ENCODE measurements around the gene SETD1A.
"Not testable (repeated sequence)": the region's sequence is repeated elsewhere in the genome, so short reads cannot be mapped to it uniquely, and the experiment has no call there.

SETD1A gene

DNA sequence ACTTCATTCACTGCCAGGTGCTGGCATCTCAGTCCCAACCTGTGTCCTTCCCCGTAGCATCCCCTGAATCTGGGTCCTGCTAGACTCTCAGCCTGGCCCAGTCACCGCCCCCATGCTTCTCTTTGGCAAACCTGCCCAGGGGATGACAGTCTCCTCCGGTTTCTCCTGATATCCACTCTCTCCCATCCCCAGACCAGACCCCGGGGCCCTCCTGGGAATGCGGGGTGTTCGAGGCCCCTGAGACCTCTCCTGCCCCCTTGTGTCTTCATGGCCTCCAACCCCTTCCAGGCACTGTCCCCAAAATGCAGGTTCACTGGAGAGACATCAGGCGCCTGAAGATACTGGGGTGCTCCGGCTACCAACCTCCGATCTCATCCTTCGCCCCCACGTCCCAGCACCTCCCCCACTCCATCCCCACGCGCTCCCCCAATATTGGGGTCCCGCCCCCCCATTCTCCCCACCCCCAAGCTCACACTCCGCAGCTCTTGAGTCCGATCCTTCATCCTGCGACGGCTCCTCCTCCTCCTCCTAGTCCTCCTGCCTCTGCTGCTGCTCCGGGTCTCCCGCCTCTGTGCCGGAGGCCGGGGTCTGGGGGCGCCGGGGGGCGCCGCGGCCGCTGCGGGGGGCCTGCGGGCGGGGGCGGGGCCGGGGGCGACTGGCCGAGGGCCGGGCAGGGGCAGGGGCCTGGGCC lies 52.5 kb downstream of the SETD1A start:
- peaks cover 13% of the 10 kb centered on the region for H3K4me1 ChIP-seq (ENCODE audit: control insufficient read depth, insufficient read depth, low read length)
- H3K27me3 ChIP-seq (ENCODE audit: control insufficient read depth, insufficient read depth, low read length) = peaks cover 5% of the 10 kb centered on the region; the same call in 1 of the 2 replicates
- H3K4me3 ChIP-seq (ENCODE audit: low read depth, low read length) = peak overlapping the region; percentile 60
- no peak overlapping the region for H3K9ac ChIP-seq (ENCODE audit: low read depth, low read length)
- no peak overlapping the region for H3K27ac ChIP-seq (ENCODE audit: low read depth, low read length)
- H3K9me3 ChIP-seq (ENCODE audit: control insufficient read depth, insufficient read depth, low read length) = no peaks in the 10 kb centered on the region
- no peaks in the 10 kb centered on the region for H3K36me3 ChIP-seq (ENCODE audit: control insufficient read depth, insufficient read depth, low read length)

DNA sequence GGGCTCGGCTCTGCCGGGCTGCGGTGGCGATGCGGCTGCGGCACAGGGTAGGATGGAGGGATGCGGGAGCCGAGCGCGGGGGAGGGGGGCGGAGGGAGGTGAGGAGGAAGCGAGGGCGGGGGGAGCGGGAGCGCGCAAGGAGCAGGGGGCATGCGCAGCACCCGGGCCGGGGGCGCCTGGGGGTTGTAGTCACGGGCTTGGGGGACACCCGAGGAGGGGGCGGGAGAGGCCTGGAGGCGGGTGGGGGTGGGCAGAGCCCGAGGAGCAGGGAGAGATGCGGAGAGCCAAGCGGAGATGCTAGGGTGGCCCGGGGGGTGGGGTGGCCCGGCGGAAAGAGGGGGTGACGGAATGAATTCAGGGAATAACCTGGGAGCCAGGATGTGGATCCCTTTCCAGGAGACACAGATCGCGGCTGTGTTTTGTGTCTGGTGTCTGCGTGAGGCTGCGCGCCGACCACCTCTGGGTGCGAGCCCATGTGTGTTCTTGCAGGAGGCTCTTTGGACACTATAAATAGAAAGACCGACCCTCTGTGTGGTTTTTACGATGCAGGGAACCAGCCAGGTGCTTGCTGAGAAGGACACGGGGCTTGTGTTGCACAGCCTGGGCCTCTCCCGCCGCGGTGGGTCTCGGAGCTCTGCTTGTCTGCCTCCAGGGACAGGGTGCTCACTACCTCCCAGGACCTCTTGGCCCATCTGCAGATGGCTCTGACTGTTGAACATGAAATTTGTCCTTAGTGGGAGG lies 53.2 kb downstream of the SETD1A start, which contains the start of gene STX1B:
Gene STX1B, minus strand, starts transcription at position 54 of the 741 bp plus-strand sequence. CDS start 242 bp downstream, outside the sequence.
- Histone ChIP-seq H3K9me3 (ENCODE audit: control insufficient read depth, insufficient read depth, low read length) (no peaks in the 10 kb centered on the region), H3K4me1 (ENCODE audit: control insufficient read depth, insufficient read depth, low read length) (peaks cover 13% of the 10 kb centered on the region), H3K9ac (ENCODE audit: low read depth, low read length) (peak within 1 kb of the TSS; percentile 21; the same call in 1 of the 2 replicates), H3K4me3 (ENCODE audit: low read depth, low read length) (peak within 1 kb of the TSS; percentile 67), H3K27me3 (ENCODE audit: control insufficient read depth, insufficient read depth, low read length) (peaks cover 5% of the 10 kb centered on the region; the same call in 1 of the 2 replicates), H3K27ac (ENCODE audit: low read depth, low read length) (no peak within 1 kb of the TSS), H3K36me3 (ENCODE audit: control insufficient read depth, insufficient read depth, low read length) (no peaks in the 10 kb centered on the region)

DNA sequence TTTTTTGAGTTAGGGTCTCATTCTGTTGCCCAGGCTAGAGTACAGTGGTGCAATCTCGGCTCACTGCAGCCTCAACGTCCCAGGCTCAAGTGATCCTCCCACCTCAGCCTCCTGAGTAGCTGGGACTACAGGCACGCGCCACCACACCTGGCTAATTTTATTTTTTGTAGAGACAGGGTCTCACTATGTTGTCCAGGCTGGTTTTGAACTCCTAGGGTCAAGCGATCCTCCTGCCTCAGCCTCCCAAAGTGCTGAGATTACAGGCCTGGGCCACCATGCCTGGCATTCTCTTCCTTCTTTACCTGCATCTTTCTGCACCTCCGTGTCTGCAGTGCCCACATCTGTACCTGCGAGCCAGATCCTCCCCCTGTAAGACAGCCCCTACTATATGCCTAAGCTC lies 54.3 kb downstream of the SETD1A start:
- not testable (repeated sequence) for H3K4me3 ChIP-seq (ENCODE audit: low read depth, low read length); H3K9me3 ChIP-seq (ENCODE audit: control insufficient read depth, insufficient read depth, low read length); H3K27ac ChIP-seq (ENCODE audit: low read depth, low read length); H3K36me3 ChIP-seq (ENCODE audit: control insufficient read depth, insufficient read depth, low read length); H3K27me3 ChIP-seq (ENCODE audit: control insufficient read depth, insufficient read depth, low read length); H3K9ac ChIP-seq (ENCODE audit: low read depth, low read length)
- H3K4me1 ChIP-seq (ENCODE audit: control insufficient read depth, insufficient read depth, low read length) = peaks cover 13% of the 10 kb centered on the region

DNA sequence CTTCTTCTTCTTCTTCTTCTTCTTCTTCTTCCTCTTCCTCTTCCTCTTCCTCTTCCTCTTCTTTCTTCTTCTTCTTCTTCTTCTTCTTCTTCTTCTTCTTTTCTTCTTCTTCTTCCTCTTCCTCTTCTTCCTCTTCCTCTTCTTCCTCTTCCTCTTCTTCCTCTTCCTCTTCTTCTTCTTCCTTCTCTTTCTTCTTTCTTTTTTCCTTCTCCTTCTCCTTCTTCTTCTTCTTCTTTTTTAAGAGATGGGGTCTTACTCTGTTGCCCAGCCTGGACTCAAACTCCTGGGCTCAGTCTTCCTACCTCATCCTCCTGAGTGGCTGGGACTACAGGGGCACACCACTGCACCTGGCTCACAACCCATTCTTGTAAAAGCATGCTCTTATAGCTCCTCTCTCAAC lies 55.7 kb downstream of the SETD1A start:
- not testable (repeated sequence) for H3K27ac ChIP-seq (ENCODE audit: low read depth, low read length); H3K9me3 ChIP-seq (ENCODE audit: control insufficient read depth, insufficient read depth, low read length); H3K36me3 ChIP-seq (ENCODE audit: control insufficient read depth, insufficient read depth, low read length); H3K27me3 ChIP-seq (ENCODE audit: control insufficient read depth, insufficient read depth, low read length); H3K4me3 ChIP-seq (ENCODE audit: low read depth, low read length); H3K9ac ChIP-seq (ENCODE audit: low read depth, low read length)
- H3K4me1 ChIP-seq (ENCODE audit: control insufficient read depth, insufficient read depth, low read length) = peaks cover 13% of the 10 kb centered on the region

DNA sequence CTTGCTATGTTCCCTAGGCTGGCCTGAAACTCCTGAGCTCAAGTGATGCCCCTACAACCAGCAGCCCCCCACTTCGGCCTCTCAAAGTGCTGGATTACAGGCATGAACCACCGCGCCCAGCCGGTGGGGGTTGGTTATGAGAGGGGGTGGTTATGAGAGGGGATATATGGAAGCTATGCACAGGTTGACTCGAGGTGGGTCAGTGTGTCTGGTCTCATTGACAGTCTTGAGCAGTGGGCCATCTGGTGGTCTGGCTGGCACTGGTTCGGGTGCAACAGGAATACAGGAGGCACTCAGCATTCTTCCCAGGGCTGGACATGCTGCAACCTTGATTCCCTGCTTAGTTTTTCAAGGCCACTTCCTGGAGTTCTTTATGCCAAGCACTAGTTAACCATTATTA lies 58.5 kb downstream of the SETD1A start:
- Histone ChIP-seq H3K4me1 (ENCODE audit: control insufficient read depth, insufficient read depth, low read length) (peaks cover under 1% of the 10 kb centered on the region; the same call in 1 of the 2 replicates), H3K9me3 (ENCODE audit: control insufficient read depth, insufficient read depth, low read length) (no peaks in the 10 kb centered on the region), H3K36me3 (ENCODE audit: control insufficient read depth, insufficient read depth, low read length) (no peaks in the 10 kb centered on the region), H3K27me3 (ENCODE audit: control insufficient read depth, insufficient read depth, low read length) (peaks cover 5% of the 10 kb centered on the region; the same call in 1 of the 2 replicates), H3K27ac (ENCODE audit: low read depth, low read length) (no peak overlapping the region), H3K4me3 (ENCODE audit: low read depth, low read length) (no peak overlapping the region), H3K9ac (ENCODE audit: low read depth, low read length) (no peak overlapping the region)

DNA sequence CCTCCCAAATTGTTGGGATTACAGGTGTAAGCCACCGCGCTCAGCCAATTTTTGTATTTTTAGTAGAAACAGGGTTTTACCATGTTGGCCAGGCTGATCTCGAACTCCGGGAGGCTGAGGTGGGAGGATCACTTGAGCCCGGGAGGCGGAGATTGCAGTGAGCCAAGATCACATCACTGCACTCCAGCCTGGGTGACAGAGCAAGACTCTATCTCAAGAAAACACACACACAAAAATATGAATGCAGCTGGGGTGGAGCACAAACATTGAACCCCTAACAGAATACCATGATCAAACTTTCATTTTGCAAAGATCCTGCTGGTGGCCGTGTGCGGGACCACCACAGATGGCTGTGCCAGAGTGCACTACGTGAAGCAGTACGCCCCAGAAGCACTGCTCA lies 60.2 kb downstream of the SETD1A start:
- H3K9ac ChIP-seq (ENCODE audit: low read depth, low read length); H3K4me3 ChIP-seq (ENCODE audit: low read depth, low read length); H3K27ac ChIP-seq (ENCODE audit: low read depth, low read length); H3K9me3 ChIP-seq (ENCODE audit: control insufficient read depth, insufficient read depth, low read length); H3K4me1 ChIP-seq (ENCODE audit: control insufficient read depth, insufficient read depth, low read length); H3K36me3 ChIP-seq (ENCODE audit: control insufficient read depth, insufficient read depth, low read length); H3K27me3 ChIP-seq (ENCODE audit: control insufficient read depth, insufficient read depth, low read length): not testable (repeated sequence)

DNA sequence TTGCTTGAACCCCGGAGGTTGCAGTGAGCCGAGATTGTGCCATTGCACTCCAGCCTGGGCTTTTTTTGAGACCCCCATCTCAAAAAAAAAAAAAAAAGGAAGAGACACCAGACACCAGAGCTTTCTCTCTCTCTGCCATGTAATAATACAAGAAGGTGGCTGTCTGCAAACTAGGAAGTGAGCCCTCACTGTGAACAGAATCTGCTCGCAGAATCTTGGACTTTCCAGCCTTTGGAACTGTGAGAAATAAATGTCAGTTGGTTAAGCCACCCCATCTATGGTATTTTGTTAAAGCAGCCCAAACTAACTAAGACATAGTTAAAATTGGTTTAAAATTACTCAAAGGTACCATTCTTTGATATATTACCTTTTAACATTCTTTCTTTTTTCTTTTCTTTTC lies 63.0 kb downstream of the SETD1A start:
- Histone ChIP-seq H3K36me3 (ENCODE audit: control insufficient read depth, insufficient read depth, low read length) (no peaks in the 10 kb centered on the region), H3K4me3 (ENCODE audit: low read depth, low read length) (no peak overlapping the region), H3K27me3 (ENCODE audit: control insufficient read depth, insufficient read depth, low read length) (no peaks in the 10 kb centered on the region), H3K9me3 (ENCODE audit: control insufficient read depth, insufficient read depth, low read length) (no peaks in the 10 kb centered on the region), H3K9ac (ENCODE audit: low read depth, low read length) (no peak overlapping the region), H3K27ac (ENCODE audit: low read depth, low read length) (no peak overlapping the region), H3K4me1 (ENCODE audit: control insufficient read depth, insufficient read depth, low read length) (no peaks in the 10 kb centered on the region)

DNA sequence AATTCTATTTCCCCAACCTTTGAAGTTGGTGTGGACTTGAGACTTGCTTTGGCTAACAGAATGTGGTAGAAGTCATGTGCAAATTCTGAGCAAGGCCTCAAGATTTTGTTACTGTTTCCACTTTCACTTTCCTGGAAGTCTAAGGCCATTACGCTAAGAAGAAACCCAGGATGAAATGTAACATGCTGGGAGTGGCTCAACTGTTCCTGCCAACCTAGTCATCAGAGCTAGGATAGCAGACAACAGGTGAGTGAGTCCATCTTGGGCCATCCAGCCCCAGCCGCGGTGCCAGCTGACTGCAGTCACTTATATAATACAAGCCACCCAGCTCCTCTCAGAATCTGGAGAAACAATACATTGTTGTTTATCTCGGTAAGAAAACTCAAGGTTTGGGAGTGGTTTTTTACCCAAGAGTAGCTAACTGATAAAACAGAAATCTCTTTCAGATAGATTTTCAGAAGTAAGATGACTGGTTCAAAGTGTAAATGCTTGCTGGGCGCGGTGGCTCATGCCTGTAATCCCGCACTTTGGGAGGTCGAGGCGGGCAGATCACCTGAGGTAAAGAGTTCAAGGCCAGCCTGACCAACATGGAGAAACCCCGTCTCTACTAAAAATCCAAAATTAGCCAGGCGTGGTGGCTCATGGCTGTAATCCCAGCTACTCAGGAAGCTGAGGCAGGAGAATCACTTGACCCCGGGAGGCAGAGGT lies 65.1 kb downstream of the SETD1A start:
- H3K4me3 ChIP-seq (ENCODE audit: low read depth, low read length) = no peak overlapping the region

DNA sequence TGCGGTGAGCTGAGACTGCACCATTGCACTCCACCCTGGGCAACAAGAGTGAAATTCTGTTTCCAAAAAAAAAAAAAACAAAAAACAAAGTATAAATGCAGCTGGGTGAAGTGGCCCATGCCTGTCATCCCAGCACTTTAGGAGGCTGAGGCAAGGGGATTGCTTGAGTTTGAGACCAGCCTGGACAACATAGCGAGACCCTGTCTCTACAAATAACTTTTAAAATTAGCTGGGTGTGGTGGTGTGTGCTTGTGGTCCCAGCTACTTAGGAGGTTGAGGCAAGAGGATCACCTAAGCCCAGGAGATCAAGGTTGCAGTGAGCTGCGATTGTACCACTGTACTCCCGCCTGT lies 65.7 kb downstream of the SETD1A start:
- Histone ChIP-seq H3K4me1 (ENCODE audit: control insufficient read depth, insufficient read depth, low read length) (no peaks in the 10 kb centered on the region), H3K9ac (ENCODE audit: low read depth, low read length) (no peak overlapping the region), H3K36me3 (ENCODE audit: control insufficient read depth, insufficient read depth, low read length) (no peaks in the 10 kb centered on the region), H3K27ac (ENCODE audit: low read depth, low read length) (no peak overlapping the region), H3K27me3 (ENCODE audit: control insufficient read depth, insufficient read depth, low read length) (no peaks in the 10 kb centered on the region), H3K9me3 (ENCODE audit: control insufficient read depth, insufficient read depth, low read length) (no peaks in the 10 kb centered on the region), H3K4me3 (ENCODE audit: low read depth, low read length) (no peak overlapping the region)

More for the DNA sequence above, 65.1 kb downstream of the SETD1A start:
- no peaks in the 10 kb centered on the region for H3K27me3 ChIP-seq (ENCODE audit: control insufficient read depth, insufficient read depth, low read length)
- H3K27ac ChIP-seq (ENCODE audit: low read depth, low read length) = no peak overlapping the region
- H3K9ac ChIP-seq (ENCODE audit: low read depth, low read length) = no peak overlapping the region
- no peaks in the 10 kb centered on the region for H3K36me3 ChIP-seq (ENCODE audit: control insufficient read depth, insufficient read depth, low read length)
- H3K4me1 ChIP-seq (ENCODE audit: control insufficient read depth, insufficient read depth, low read length) = no peaks in the 10 kb centered on the region
- no peaks in the 10 kb centered on the region for H3K9me3 ChIP-seq (ENCODE audit: control insufficient read depth, insufficient read depth, low read length)

DNA sequence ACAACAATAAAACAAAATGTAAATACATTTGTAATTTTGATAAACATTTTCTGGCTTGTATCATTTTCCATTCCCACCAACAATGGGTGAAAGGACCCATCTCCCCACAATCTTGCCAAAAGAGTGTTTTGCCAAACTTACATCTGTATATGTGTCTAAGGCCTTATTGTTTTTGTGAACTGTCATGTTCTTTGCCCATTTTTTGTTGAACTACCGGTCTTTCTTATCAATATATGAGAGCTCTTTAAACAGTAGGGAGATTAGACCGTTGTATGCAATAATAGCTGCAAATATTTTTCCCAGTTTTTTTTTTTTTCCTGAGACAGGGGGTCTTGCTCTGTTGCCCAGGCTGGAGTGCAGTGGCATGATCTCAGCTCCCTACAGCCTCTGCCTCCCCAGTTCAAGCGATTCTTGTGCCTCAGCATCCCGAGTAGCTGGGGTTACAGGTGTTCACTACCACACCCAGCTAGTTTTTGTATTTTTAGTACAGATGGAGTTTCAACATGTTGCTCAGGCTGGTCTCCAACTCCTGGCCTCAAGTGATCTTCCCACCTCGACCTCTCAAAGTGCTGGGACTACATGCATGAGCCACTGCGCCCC lies 66.2 kb downstream of the SETD1A start:
- Histone ChIP-seq H3K36me3 (ENCODE audit: control insufficient read depth, insufficient read depth, low read length) (no peaks in the 10 kb centered on the region), H3K27ac (ENCODE audit: low read depth, low read length) (no peak overlapping the region), H3K4me1 (ENCODE audit: control insufficient read depth, insufficient read depth, low read length) (no peaks in the 10 kb centered on the region), H3K4me3 (ENCODE audit: low read depth, low read length) (no peak overlapping the region), H3K9me3 (ENCODE audit: control insufficient read depth, insufficient read depth, low read length) (no peaks in the 10 kb centered on the region), H3K27me3 (ENCODE audit: control insufficient read depth, insufficient read depth, low read length) (no peaks in the 10 kb centered on the region), H3K9ac (ENCODE audit: low read depth, low read length) (no peak overlapping the region)
